ENCODE measurements around the gene MGAT2.

Gene MGAT2

GRCh38 chr14:49586673-49587460 lies 33.7 kb upstream of the MGAT2 start:
- Histone ChIP-seq H3K4me1 (ENCODE audit: control insufficient read depth, insufficient read depth, low read length) (no peaks in the 10 kb centered on the region), H3K9ac (ENCODE audit: low read length) (no peak overlapping the region), H3K36me3 (ENCODE audit: control insufficient read depth, insufficient read depth, low read length) (peaks cover 13% of the 10 kb centered on the region), H3K4me3 (ENCODE audit: low read length) (peak overlapping the region; percentile 97), H3K27ac (ENCODE audit: low read depth, low read length) (peak overlapping the region; percentile 95), H3K27me3 (ENCODE audit: control insufficient read depth, insufficient read depth, low read length) (no peaks in the 10 kb centered on the region)

GRCh38 chr14:49589387-49589786 lies 31.2 kb upstream of the MGAT2 start:
- no peaks in the 10 kb centered on the region for H3K4me1 ChIP-seq (ENCODE audit: control insufficient read depth, insufficient read depth, low read length)
- H3K4me3 ChIP-seq (ENCODE audit: low read length), result no peak overlapping the region
- H3K27ac ChIP-seq (ENCODE audit: low read depth, low read length), result no peak overlapping the region
- peaks cover under 1% of the 10 kb centered on the region for H3K36me3 ChIP-seq (ENCODE audit: control insufficient read depth, insufficient read depth, low read length)
- no peaks in the 10 kb centered on the region for H3K27me3 ChIP-seq (ENCODE audit: control insufficient read depth, insufficient read depth, low read length)
- H3K9ac ChIP-seq (ENCODE audit: low read length), result no peak overlapping the region

- H3K4me1 ChIP-seq (ENCODE audit: control insufficient read depth, insufficient read depth, low read length), result no peaks in the 10 kb centered on the region
- H3K9ac ChIP-seq (ENCODE audit: low read length), result no peak overlapping the region
- H3K27ac ChIP-seq (ENCODE audit: low read depth, low read length), result no peak overlapping the region
- no peaks in the 10 kb centered on the region for H3K36me3 ChIP-seq (ENCODE audit: control insufficient read depth, insufficient read depth, low read length)
- H3K4me3 ChIP-seq (ENCODE audit: low read length), result no peak overlapping the region
- H3K27me3 ChIP-seq (ENCODE audit: control insufficient read depth, insufficient read depth, low read length), result no peaks in the 10 kb centered on the region
These were observed 27.6 kb upstream of the MGAT2 start for GRCh38 chr14:49593016-49593415.

GRCh38 chr14:49594347-49595091 lies 26.1 kb upstream of the MGAT2 start:
- H3K27ac ChIP-seq (ENCODE audit: low read depth, low read length), result no peak overlapping the region
- H3K9ac ChIP-seq (ENCODE audit: low read length), result no peak overlapping the region
- no peaks in the 10 kb centered on the region for H3K36me3 ChIP-seq (ENCODE audit: control insufficient read depth, insufficient read depth, low read length)
- no peaks in the 10 kb centered on the region for H3K27me3 ChIP-seq (ENCODE audit: control insufficient read depth, insufficient read depth, low read length)
- no peaks in the 10 kb centered on the region for H3K4me1 ChIP-seq (ENCODE audit: control insufficient read depth, insufficient read depth, low read length)
- no peak overlapping the region for H3K4me3 ChIP-seq (ENCODE audit: low read length)

- Histone ChIP-seq H3K27ac (ENCODE audit: low read depth, low read length) (peak overlapping the region; percentile 97), H3K36me3 (ENCODE audit: control insufficient read depth, insufficient read depth, low read length) (no peaks in the 10 kb centered on the region), H3K4me3 (ENCODE audit: low read length) (peak overlapping the region; percentile 96)
These were observed 22.5 kb upstream of the MGAT2 start for GRCh38 chr14:49598189-49598484.

GRCh38 chr14:49598485-49599300 lies 21.9 kb upstream of the MGAT2 start, which contains the start of gene LRR1:
Gene LRR1, plus strand, starts transcription at chr14:49598940. Its CDS starts 81 bp downstream, at chr14:49599021.
- no peaks in the 10 kb centered on the region for H3K4me1 ChIP-seq (ENCODE audit: control insufficient read depth, insufficient read depth, low read length)
- H3K4me3 ChIP-seq (ENCODE audit: low read length), result peak within 1 kb of the TSS; percentile 96
- H3K27ac ChIP-seq (ENCODE audit: low read depth, low read length), result peak within 1 kb of the TSS; percentile 97
- no peaks in the 10 kb centered on the region for H3K27me3 ChIP-seq (ENCODE audit: control insufficient read depth, insufficient read depth, low read length)
- H3K9ac ChIP-seq (ENCODE audit: low read length), result peak within 1 kb of the TSS; percentile 56
- H3K36me3 ChIP-seq (ENCODE audit: control insufficient read depth, insufficient read depth, low read length), result no peaks in the 10 kb centered on the region

More at GRCh38 chr14:49598189-49598484, 22.5 kb upstream of the MGAT2 start:
- Histone ChIP-seq H3K27me3 (ENCODE audit: control insufficient read depth, insufficient read depth, low read length) (no peaks in the 10 kb centered on the region), H3K9ac (ENCODE audit: low read length) (peak overlapping the region; percentile 56), H3K4me1 (ENCODE audit: control insufficient read depth, insufficient read depth, low read length) (no peaks in the 10 kb centered on the region)

GRCh38 chr14:49607583-49607982 lies 13.0 kb upstream of the MGAT2 start:
- Histone ChIP-seq H3K27ac (ENCODE audit: low read depth, low read length) (no peak overlapping the region), H3K4me3 (ENCODE audit: low read length) (no peak overlapping the region), H3K36me3 (ENCODE audit: control insufficient read depth, insufficient read depth, low read length) (peaks cover 3% of the 10 kb centered on the region), H3K27me3 (ENCODE audit: control insufficient read depth, insufficient read depth, low read length) (no peaks in the 10 kb centered on the region), H3K4me1 (ENCODE audit: control insufficient read depth, insufficient read depth, low read length) (no peaks in the 10 kb centered on the region), H3K9ac (ENCODE audit: low read length) (no peak overlapping the region)

GRCh38 chr14:49612251-49612650 lies 8.3 kb upstream of the MGAT2 start:
- no peaks in the 10 kb centered on the region for H3K27me3 ChIP-seq (ENCODE audit: control insufficient read depth, insufficient read depth, low read length)
- H3K4me3 ChIP-seq (ENCODE audit: low read length), result no peak overlapping the region
- H3K36me3 ChIP-seq (ENCODE audit: control insufficient read depth, insufficient read depth, low read length), result no peaks in the 10 kb centered on the region
- H3K27ac ChIP-seq (ENCODE audit: low read depth, low read length), result no peak overlapping the region
- H3K4me1 ChIP-seq (ENCODE audit: control insufficient read depth, insufficient read depth, low read length), result no peaks in the 10 kb centered on the region
- H3K9ac ChIP-seq (ENCODE audit: low read length), result no peak overlapping the region

- H3K27me3 ChIP-seq (ENCODE audit: control insufficient read depth, insufficient read depth, low read length), result no peaks in the 10 kb centered on the region
- H3K9ac ChIP-seq (ENCODE audit: low read length), result no peak overlapping the region
- H3K27ac ChIP-seq (ENCODE audit: low read depth, low read length), result no peak overlapping the region
These were observed 7.9 kb upstream of the MGAT2 start for GRCh38 chr14:49612671-49613070.

GRCh38 chr14:49614196-49614595 lies 6.4 kb upstream of the MGAT2 start:
- Histone ChIP-seq H3K4me3 (ENCODE audit: low read length) (no peak overlapping the region), H3K36me3 (ENCODE audit: control insufficient read depth, insufficient read depth, low read length) (peaks cover 2% of the 10 kb centered on the region), H3K27me3 (ENCODE audit: control insufficient read depth, insufficient read depth, low read length) (no peaks in the 10 kb centered on the region), H3K27ac (ENCODE audit: low read depth, low read length) (no peak overlapping the region), H3K9ac (ENCODE audit: low read length) (no peak overlapping the region), H3K4me1 (ENCODE audit: control insufficient read depth, insufficient read depth, low read length) (no peaks in the 10 kb centered on the region)

More at GRCh38 chr14:49612671-49613070, 7.9 kb upstream of the MGAT2 start:
- no peak overlapping the region for H3K4me3 ChIP-seq (ENCODE audit: low read length)
- H3K36me3 ChIP-seq (ENCODE audit: control insufficient read depth, insufficient read depth, low read length), result no peaks in the 10 kb centered on the region
- no peaks in the 10 kb centered on the region for H3K4me1 ChIP-seq (ENCODE audit: control insufficient read depth, insufficient read depth, low read length)

- Histone ChIP-seq H3K4me1 (ENCODE audit: control insufficient read depth, insufficient read depth, low read length) (no peaks in the 10 kb centered on the region), H3K36me3 (ENCODE audit: control insufficient read depth, insufficient read depth, low read length) (peaks cover 2% of the 10 kb centered on the region), H3K9ac (ENCODE audit: low read length) (no peak overlapping the region), H3K27me3 (ENCODE audit: control insufficient read depth, insufficient read depth, low read length) (no peaks in the 10 kb centered on the region), H3K27ac (ENCODE audit: low read depth, low read length) (no peak overlapping the region), H3K4me3 (ENCODE audit: low read length) (no peak overlapping the region)
These were observed 4.8 kb upstream of the MGAT2 start for GRCh38 chr14:49615776-49616175.

GRCh38 chr14:49617852-49618519 lies 2.6 kb upstream of the MGAT2 start:
- Histone ChIP-seq H3K9ac (ENCODE audit: low read length) (no peak overlapping the region), H3K4me1 (ENCODE audit: control insufficient read depth, insufficient read depth, low read length) (peaks cover 10% of the 10 kb centered on the region), H3K27ac (ENCODE audit: low read depth, low read length) (no peak overlapping the region), H3K27me3 (ENCODE audit: control insufficient read depth, insufficient read depth, low read length) (no peaks in the 10 kb centered on the region), H3K4me3 (ENCODE audit: low read length) (no peak overlapping the region), H3K36me3 (ENCODE audit: control insufficient read depth, insufficient read depth, low read length) (peaks cover 2% of the 10 kb centered on the region)

Measured in rectal smooth muscle tissue (tissue), 1 donor.